ENCODE data around the gene DENND1B.

DENND1B gene

DNA sequence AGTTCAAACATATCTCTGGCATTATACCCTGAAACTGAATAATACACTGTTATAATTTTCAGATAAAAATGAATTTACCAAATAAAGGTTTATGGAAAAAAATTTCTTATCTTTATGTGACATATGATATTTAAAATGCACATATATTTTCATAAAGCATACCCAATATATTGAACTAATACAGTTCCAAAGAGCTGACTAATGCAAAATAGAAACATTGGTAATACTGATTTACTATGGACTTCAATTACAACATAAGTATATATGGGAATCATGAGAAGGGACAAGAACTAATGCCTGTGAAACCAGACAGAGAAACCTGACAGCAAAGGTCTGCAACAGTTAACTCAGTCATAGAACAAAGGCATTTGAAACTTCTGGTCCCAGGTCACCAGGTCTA lies 153.5 kb downstream of the DENND1B start:
- no peak overlapping the region for H3K4me3 Mint-ChIP-seq
- H3K9me3 Mint-ChIP-seq, result no peaks in the 10 kb centered on the region
- H3K27ac Mint-ChIP-seq, result no peak overlapping the region
- H3K27me3 Mint-ChIP-seq, result no peaks in the 10 kb centered on the region
- H3K36me3 Mint-ChIP-seq (ENCODE audit: low read depth), result peaks cover 14% of the 10 kb centered on the region
- H3K4me1 Mint-ChIP-seq (ENCODE audit: low read depth), result no peaks in the 10 kb centered on the region

DNA sequence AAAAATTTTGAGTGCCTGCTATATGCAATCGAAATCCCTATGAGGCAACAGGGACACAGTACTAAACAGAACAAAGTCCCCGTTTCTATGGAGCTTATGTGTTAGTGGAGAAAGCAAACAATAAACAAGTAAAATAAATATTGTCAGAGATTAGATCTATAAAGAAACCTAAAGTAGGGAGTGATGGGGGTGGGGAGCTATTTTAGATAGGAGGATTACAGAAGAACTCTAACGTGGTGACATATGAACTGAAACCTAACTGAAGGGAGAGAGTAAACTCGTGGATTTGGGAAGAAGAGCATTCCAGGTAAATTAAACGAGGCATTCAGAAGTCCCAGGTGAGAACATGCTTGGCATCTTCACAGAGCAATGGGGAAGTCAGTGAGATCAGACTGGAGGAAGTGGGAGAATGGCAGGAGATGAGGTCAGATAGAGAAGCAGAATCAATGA lies 154.5 kb downstream of the DENND1B start:
- no peaks in the 10 kb centered on the region for H3K9me3 Mint-ChIP-seq
- H3K36me3 Mint-ChIP-seq (ENCODE audit: low read depth), result peaks cover 10% of the 10 kb centered on the region
- H3K4me1 Mint-ChIP-seq (ENCODE audit: low read depth), result no peaks in the 10 kb centered on the region
- no peak overlapping the region for H3K27ac Mint-ChIP-seq
- no peaks in the 10 kb centered on the region for H3K27me3 Mint-ChIP-seq
- H3K4me3 Mint-ChIP-seq, result no peak overlapping the region

DNA sequence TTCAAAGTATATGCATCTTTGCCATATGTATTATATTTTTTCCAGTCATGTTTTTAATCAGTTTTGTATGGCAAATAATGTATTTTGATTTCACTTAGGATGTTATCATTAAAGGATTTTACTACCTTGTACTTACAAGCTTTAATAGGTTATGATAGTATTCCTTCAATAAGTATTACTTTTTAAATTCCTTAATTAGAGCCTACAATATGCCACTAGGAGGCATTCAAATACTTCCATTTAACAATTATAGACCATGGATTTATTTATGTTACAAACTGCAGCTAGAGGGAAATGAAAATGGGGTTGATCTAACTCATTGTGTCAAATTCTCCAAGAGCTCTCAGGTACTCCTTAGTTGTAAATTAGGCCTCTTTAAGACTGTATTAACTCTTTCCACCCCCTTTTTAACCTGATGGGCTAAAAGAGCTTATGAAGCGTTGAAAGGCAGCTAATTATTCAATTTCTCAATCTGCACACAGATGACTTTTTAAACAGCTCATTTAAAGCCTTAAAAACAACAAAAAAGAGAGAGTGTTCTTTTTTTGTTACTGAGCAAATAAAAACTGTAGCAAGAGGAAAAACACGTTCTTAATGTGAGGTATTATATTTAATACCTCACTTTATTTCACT lies 156.2 kb downstream of the DENND1B start:
- H3K9me3 Mint-ChIP-seq, result no peaks in the 10 kb centered on the region
- H3K27ac Mint-ChIP-seq, result no peak overlapping the region
- H3K4me3 Mint-ChIP-seq, result no peak overlapping the region
- no peaks in the 10 kb centered on the region for H3K27me3 Mint-ChIP-seq
- H3K4me1 Mint-ChIP-seq (ENCODE audit: low read depth), result no peaks in the 10 kb centered on the region
- H3K36me3 Mint-ChIP-seq (ENCODE audit: low read depth), result peaks cover 10% of the 10 kb centered on the region

GRCh38 chr1:197618061-197618460 lies 157.2 kb downstream of the DENND1B start:
- H3K4me3 Mint-ChIP-seq, result no peak overlapping the region
- no peaks in the 10 kb centered on the region for H3K27me3 Mint-ChIP-seq
- no peak overlapping the region for H3K27ac Mint-ChIP-seq
- peaks cover 10% of the 10 kb centered on the region for H3K36me3 Mint-ChIP-seq (ENCODE audit: low read depth)
- H3K4me1 Mint-ChIP-seq (ENCODE audit: low read depth), result no peaks in the 10 kb centered on the region
- H3K9me3 Mint-ChIP-seq, result no peaks in the 10 kb centered on the region

GRCh38 chr1:197615693-197616011 lies 159.6 kb downstream of the DENND1B start:
- peaks cover 10% of the 10 kb centered on the region for H3K36me3 Mint-ChIP-seq (ENCODE audit: low read depth)
- H3K4me1 Mint-ChIP-seq (ENCODE audit: low read depth), result no peaks in the 10 kb centered on the region
- no peak overlapping the region for H3K4me3 Mint-ChIP-seq
- H3K27me3 Mint-ChIP-seq, result no peaks in the 10 kb centered on the region
- no peaks in the 10 kb centered on the region for H3K9me3 Mint-ChIP-seq
- H3K27ac Mint-ChIP-seq, result no peak overlapping the region

GRCh38 chr1:197614916-197615692 lies 160.2 kb downstream of the DENND1B start:
- peaks cover 10% of the 10 kb centered on the region for H3K36me3 Mint-ChIP-seq (ENCODE audit: low read depth)
- H3K4me1 Mint-ChIP-seq (ENCODE audit: low read depth), result no peaks in the 10 kb centered on the region
- no peaks in the 10 kb centered on the region for H3K9me3 Mint-ChIP-seq
- no peaks in the 10 kb centered on the region for H3K27me3 Mint-ChIP-seq
- no peak overlapping the region for H3K4me3 Mint-ChIP-seq
- no peak overlapping the region for H3K27ac Mint-ChIP-seq

DNA sequence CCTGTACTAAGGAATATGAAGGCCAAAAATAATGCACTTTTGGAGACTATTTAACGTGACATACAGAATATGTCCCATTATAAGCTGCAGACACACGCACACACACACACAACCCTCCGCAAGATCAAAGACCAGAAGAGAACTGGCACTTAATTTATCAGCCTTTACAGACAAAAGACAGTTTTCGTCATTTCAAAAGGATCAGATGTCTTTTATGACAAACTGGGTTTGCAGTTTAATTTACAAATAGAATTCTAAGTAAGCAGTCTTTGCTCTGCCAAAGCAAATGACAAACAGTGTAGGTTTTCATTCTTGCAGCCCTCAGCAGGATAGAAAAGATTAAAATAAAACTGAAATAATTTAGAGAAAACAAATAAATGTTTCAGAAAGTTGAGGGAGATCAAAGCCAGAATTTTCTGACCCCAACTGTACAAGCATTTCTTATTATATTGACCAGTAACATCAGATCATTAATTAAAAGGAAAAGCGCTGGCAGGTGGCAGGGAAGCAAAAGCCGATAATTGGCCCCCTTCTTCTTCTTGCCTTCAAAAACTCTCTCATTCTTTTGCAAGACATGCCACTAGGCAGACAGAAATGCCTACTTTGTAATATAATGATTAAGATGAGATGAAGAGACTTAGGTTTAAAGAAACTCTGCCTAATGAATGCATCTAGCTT lies 169.0 kb downstream of the DENND1B start:
- Mint-ChIP-seq H3K4me1 (ENCODE audit: low read depth) (no peaks in the 10 kb centered on the region), H3K4me3 (no peak overlapping the region), H3K9me3 (no peaks in the 10 kb centered on the region), H3K27me3 (no peaks in the 10 kb centered on the region), H3K36me3 (ENCODE audit: low read depth) (no peaks in the 10 kb centered on the region), H3K27ac (no peak overlapping the region)

- Mint-ChIP-seq H3K27ac (no peak overlapping the region), H3K36me3 (ENCODE audit: low read depth) (peaks cover 5% of the 10 kb centered on the region), H3K4me3 (no peak overlapping the region), H3K9me3 (no peaks in the 10 kb centered on the region), H3K4me1 (ENCODE audit: low read depth) (no peaks in the 10 kb centered on the region), H3K27me3 (no peaks in the 10 kb centered on the region)
Measured at GRCh38 chr1:197604302-197604701, 171.0 kb downstream of the DENND1B start.

- Mint-ChIP-seq H3K4me1 (ENCODE audit: low read depth) (no peaks in the 10 kb centered on the region), H3K4me3 (no peak overlapping the region), H3K36me3 (ENCODE audit: low read depth) (peaks cover 5% of the 10 kb centered on the region), H3K27ac (no peak overlapping the region), H3K27me3 (no peaks in the 10 kb centered on the region), H3K9me3 (no peaks in the 10 kb centered on the region)
Measured at GRCh38 chr1:197600751-197601150, 174.5 kb downstream of the DENND1B start.

- no peaks in the 10 kb centered on the region for H3K9me3 Mint-ChIP-seq
- no peak overlapping the region for H3K4me3 Mint-ChIP-seq
- H3K27me3 Mint-ChIP-seq, result no peaks in the 10 kb centered on the region
- H3K36me3 Mint-ChIP-seq (ENCODE audit: low read depth), result peaks cover 13% of the 10 kb centered on the region
- H3K4me1 Mint-ChIP-seq (ENCODE audit: low read depth), result no peaks in the 10 kb centered on the region
- H3K27ac Mint-ChIP-seq, result no peak overlapping the region
Measured at GRCh38 chr1:197599789-197600188, 175.5 kb downstream of the DENND1B start.

DNA sequence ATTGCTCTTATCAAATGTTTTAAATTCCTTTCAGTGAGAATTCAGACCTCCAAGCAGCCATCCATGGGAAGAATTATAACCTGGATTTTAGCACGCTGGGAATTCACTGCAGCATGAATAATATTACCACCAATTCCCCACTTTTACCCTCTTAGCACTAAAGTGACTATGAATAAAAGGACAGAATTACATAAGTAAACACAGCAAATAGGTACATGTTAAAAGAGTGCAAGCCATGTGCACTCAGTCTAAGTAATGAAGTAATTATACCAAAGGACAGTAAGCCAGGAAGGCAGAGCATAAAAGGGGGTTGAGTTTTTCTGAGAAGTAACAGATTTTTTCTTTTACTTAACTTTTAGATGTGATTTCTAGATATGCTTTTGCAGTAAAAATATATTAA lies 176.3 kb downstream of the DENND1B start:
- Mint-ChIP-seq H3K27me3 (no peaks in the 10 kb centered on the region), H3K36me3 (ENCODE audit: low read depth) (peaks cover 20% of the 10 kb centered on the region), H3K4me3 (no peak overlapping the region), H3K27ac (no peak overlapping the region), H3K9me3 (no peaks in the 10 kb centered on the region), H3K4me1 (ENCODE audit: low read depth) (no peaks in the 10 kb centered on the region)

DNA sequence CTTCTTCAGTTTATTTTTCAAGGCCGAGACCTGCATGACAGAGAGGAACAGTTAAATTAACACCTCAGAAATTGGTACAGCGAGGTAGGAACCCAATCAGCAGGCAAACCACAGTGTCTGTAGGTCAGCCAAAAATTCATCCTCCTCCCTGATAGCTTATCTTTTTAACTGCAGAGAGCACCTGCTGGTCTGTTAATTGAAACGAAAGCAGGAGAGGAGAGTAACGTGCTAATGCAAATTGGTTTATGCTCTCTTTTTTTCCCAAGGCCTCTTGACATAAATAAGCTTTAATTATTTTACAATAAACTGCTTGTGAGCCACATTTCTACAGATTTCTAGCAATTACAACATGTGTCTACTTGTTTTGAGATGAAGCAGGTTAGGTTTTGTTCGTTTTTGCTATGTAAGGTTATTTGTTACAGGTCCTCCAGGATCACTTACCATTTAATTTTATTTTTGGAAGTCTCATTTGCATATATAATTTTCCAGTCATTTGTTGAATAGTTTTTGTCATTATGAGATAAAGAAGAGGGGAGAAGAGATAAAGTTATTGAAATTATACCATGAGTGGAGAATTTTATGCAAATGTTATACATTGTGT lies 179.9 kb downstream of the DENND1B start:
- peaks cover 27% of the 10 kb centered on the region for H3K36me3 Mint-ChIP-seq (ENCODE audit: low read depth)
- H3K4me1 Mint-ChIP-seq (ENCODE audit: low read depth), result no peaks in the 10 kb centered on the region
- H3K27ac Mint-ChIP-seq, result no peak overlapping the region
- H3K4me3 Mint-ChIP-seq, result no peak overlapping the region
- no peaks in the 10 kb centered on the region for H3K27me3 Mint-ChIP-seq
- H3K9me3 Mint-ChIP-seq, result no peaks in the 10 kb centered on the region

DNA sequence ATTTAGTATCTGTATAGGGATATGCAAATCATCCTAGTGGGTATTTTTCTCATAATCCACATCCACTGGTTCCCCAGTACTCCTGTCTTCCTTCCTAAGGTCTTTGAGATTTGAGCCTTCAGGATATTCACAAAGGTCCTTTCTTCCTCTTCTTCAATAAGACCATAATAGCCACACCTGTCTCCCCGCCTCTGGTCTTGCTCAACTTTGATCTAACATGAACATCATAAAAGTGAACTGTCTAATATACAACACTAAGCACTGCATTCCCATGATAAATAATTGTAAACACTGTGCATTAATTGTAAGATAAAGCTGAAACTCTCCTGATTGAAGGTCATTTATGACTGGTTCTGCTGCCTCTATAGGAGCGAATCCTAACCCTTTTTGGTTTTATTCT lies 184.6 kb downstream of the DENND1B start:
- Mint-ChIP-seq H3K27me3 (no peaks in the 10 kb centered on the region), H3K27ac (no peak overlapping the region), H3K4me3 (no peak overlapping the region), H3K9me3 (no peaks in the 10 kb centered on the region), H3K4me1 (ENCODE audit: low read depth) (no peaks in the 10 kb centered on the region), H3K36me3 (ENCODE audit: low read depth) (peaks cover 30% of the 10 kb centered on the region)

- H3K9me3 Mint-ChIP-seq, result no peaks in the 10 kb centered on the region
Measured at GRCh38 chr1:197585809-197586208, 189.5 kb downstream of the DENND1B start.

GRCh38 chr1:197577580-197577979 lies 197.7 kb downstream of the DENND1B start:
- H3K4me1 Mint-ChIP-seq (ENCODE audit: low read depth), result no peaks in the 10 kb centered on the region
- H3K9me3 Mint-ChIP-seq, result no peaks in the 10 kb centered on the region
- no peak overlapping the region for H3K27ac Mint-ChIP-seq
- H3K27me3 Mint-ChIP-seq, result no peaks in the 10 kb centered on the region
- H3K4me3 Mint-ChIP-seq, result no peak overlapping the region
- H3K36me3 Mint-ChIP-seq (ENCODE audit: low read depth), result peaks cover 42% of the 10 kb centered on the region

More at GRCh38 chr1:197585809-197586208, 189.5 kb downstream of the DENND1B start:
- Mint-ChIP-seq H3K4me3 (no peak overlapping the region), H3K36me3 (ENCODE audit: low read depth) (peaks cover 15% of the 10 kb centered on the region), H3K4me1 (ENCODE audit: low read depth) (no peaks in the 10 kb centered on the region), H3K27me3 (no peaks in the 10 kb centered on the region), H3K27ac (no peak overlapping the region)

All from stimulated activated naive CD8-positive, alpha-beta T cell treated with anti-CD3 and anti-CD28 coated beads, Interleukin-15, Interleukin-2, amounts not matched to agents 100 ng/mL and 50 ng/mL, for 24 hours (primary cell).